ENCODE measurements around the gene LSM3.
A peak's percentile ranks its signal among the peaks of the same experiment; 100 is the strongest.

Gene LSM3

DNA sequence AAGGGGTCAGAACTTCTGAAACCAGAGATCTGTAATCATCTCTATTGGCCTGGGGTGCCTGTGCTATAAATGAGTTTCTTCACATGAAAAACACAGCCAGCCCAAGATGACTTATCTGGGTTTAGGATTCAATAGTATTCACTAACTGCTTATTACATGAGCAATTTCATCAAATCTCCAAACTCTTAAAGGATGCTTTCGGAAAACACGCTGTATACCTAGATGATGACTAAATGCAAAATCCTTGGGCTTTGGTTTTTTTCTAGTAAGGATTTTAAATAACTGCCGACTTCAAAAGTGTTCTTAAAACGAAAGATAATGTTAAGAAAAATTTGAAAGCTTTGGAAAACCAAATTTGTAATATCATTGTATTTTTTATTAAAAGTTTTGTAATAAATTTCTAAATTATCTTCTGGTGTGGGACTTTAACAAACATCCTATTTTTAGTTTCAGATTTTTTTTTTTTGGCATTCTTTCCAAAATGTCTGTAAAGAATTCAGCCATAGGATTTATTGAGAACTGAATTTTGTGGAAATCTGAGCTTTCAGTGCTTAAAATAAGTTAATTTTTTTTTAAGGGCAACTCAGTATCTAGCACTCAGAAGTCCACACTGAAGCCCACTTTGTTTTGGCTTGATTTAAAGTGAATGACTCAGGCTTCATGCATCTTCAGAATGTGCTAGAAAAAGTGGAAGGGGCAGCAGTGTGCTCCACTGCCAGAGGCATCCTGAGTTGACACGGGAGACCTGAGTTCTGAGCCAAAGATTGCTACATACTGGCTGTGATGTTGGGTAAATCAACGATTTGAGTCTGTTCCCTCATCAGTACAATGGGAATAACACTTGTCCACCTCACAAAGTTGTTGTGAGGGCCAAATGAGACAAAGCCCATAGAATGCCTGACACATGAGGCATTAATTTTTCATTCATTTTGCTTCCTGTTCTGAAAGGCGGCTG, 35.1 kb upstream of the LSM3 start:
- peak; percentile 24 for DNase-seq

GRCh38 chr3:14144423-14145075, 34.1 kb upstream of the LSM3 start:
- DNase-seq, result peak; percentile 97

GRCh38 chr3:14145236-14145635, 33.4 kb upstream of the LSM3 start:
- DNase-seq, result no peak

GRCh38 chr3:14145670-14146380, 32.8 kb upstream of the LSM3 start:
- no peak for DNase-seq

DNA sequence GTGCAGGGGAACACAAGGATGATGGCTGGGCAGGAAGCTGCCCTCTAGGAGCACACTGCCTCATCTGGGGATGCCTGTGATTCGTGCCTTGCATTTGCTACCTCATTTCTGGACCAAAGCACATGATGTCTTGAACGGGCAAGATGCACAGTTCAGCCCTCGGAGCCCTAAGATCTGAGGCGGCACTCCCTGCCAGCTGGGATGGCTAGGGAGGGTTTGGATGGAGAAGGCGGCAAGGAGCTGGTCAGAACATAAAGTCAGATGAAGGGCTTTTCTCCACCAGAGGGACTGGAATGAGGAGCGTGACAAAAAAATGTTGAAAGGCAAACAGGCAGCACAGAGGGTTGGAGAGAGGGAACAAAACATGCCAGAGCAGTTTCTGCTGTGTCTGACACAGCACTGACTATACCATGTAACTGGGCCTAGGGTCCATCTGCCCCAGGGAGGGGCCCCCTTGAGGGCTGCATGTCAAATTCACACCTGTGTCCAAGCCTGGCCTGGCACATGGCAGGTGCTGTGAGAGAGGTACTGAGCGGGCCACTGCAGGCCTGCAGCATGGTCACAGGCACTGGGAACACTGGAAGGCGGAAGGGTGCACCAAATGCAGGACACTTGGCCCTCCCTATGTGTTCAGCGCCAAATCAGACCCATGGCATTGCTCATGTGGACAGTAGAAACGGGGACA, 32.1 kb upstream of the LSM3 start:
- no peak for DNase-seq

- DNase-seq, result no peak
Measured at GRCh38 chr3:14147066-14147435, 31.6 kb upstream of the LSM3 start.

DNA sequence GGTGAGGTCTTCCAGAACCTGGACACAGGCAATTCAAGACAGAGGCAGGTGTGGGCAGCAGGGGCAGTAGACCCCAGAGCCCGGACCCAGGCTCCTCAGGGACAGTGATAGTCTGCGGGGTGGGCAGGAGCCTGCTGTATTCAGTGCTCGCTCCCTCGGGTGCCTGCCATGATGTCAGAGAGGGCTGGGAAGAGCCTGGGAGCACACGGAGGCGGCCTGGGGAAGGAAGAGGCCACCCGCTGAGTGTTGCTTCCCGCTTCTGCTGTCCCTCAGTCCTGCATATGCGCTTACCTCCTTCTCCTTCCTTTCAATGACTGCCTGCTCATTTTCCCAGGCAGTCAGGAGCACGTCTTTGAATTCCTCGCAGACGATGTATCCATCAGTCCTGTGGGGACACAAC, 31.0 kb upstream of the LSM3 start:
- no peak for DNase-seq

DNA sequence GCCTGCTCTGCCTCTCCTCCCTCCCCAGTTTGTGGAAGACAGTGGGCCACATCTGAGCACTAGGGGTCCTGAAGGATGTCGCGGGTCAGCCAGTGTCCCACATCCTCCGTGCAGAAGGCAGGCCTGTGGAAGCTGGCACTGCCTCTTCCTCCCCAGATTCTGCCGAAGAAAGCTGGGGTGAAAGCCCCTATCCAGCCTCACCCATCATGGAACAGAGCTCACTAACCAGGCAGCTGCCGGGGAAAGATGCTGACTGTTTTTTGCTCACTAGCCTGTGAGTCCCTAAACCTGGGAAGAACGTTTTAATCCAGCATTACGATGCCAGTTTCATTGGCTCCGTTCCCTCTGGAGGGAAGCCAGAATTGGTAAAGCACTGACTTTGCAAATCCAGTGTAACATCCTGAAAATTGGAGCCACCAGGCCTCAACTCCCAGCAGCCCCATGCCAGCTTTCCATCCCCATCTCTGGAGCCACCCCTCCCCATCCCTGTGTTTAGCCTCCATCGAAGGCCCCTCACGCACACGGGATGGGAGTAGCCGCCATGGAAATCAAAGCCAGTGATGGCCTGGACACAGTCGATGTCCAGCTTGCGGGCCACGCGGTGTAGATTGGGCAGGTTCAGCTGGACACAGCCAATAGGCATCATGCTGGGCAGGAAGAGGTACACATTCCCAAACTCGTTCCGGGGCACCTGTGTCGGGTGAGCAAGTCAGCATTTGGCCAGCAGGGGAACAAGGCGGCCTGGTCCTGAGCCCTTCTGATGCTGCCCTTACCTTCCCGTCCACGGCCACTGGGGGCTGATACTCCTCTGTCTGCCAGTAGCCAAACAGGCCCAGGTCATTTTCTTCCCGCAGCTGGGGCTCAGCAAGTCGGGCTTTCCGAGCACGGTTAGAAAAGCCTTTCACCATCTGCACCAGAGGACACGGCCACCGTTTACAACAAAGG, 30.3 kb upstream of the LSM3 start:
- DNase-seq, result peak; percentile 23

DNA sequence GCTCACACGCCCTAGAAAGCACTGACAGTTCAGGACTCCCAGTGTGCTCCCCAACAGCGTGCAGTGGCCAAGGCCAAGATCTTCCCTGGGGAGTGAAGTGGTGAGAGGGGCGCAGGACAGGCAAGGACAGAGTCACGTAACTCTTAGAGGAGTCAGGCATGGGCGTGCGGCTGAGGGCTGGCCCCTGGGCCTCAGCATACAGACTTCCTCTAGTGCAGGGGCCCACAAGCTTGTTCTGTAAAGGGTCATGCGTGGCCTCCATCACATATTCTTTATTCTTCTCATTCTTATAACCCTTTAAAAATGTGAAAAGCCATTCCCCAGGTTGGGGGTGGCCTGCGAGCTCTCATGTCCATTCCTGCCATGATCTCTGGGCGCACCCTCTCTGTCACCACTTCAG, 28.5 kb upstream of the LSM3 start:
- DNase-seq, result no peak

DNA sequence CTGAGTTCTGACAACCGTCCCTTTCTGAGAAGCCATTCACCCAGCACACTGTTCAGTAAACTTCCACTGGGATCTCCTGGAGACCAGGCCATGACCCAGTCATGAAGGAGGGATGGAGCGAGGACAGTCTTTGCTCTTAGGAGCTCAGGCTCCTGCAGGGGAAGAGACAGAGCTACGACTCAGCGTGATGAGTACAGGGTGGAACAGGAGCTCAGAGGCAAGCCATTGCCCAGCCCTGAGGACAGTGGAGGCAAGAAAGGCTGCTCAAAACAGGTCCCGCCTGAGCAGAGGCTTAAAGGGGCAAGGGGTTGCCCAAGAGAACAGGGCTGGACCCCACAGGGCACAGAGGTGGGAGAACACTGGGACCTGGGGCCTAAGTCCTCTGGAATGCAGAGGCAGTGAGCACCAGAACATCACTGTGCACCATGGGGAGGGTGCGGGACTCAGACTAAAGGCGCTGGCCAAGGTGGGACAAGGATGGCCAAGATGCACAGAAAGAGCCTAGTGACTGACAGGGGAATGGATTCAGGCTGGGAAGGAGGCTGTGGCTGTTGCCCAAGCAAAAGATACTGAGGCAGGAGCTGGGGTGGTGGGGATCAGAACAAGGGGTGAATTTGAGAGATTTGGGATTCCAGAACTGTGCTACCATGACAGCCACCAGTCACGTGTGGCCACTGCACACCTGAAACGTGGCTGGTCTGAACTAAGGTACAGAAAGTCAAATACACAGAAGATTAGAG, 28.0 kb upstream of the LSM3 start:
- no peak for DNase-seq

DNA sequence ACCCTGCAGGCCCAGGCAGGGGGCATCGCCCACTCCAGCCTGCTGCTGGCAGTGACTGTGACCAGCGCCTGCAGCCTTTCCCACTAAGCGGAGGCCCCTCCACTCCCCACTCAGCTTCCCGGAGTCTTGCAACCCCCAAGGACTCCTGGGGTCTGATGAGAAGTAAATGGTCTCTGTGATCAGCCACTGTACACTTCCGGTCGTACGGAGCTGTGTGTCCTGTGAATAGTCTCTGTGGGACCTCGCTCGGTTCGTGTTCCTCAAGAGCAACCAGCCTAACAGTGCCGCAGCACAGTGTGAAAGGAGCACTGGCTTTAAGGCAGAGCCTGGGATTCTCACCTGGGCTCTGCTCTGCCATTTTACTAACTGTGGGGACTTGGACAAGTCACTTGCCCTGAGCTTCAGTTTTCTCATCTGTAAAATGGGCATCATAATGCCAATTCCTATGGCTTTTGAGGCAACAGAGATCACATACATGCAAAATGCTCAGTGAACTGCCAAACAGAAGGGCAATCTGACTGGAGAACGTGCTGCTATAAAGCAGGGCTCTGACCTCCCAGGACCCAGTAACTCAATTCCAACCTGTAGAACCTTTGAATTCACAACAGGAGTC, 27.0 kb upstream of the LSM3 start:
- no peak for DNase-seq

- DNase-seq, result peak; percentile 61
Measured at GRCh38 chr3:14152233-14152962, 26.2 kb upstream of the LSM3 start.

DNA sequence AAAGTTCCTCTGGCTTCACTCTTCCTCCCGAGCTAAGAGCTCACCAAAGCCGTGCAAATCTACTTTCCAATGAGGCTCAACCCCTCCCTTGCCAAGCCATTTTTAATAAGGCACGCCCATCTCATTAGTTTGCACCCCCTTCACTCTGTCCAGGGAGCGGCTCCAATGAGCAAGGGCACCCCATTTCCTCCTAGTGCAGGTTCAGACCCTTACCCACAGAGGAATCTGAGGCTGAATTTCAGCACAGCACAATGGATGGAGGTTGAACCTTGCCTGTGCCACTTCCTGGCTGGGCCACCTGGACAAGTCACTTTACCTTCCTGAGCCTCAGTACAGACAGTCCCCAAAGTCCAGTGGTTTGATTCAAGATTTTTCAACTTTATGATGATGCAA, 25.7 kb upstream of the LSM3 start:
- DNase-seq, result no peak

DNA sequence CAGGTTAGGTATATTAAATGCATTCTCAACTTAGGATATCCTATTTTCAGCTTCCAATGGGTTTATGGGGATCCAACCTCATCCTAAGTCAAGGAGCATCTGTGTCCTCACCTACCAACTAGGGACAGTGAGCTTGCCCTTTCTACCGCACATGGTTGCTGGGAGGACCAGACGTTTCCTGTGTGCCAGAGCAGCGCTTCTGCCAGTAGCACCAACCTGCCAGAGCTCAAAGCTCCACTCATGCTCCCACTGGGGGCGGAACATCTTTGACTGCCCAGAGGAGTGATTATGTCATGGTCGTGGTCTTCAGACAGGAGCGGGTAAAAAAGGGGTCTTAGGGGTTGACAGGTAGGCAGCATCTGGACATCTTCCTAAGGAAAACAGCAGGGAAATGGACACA, 25.0 kb upstream of the LSM3 start:
- DNase-seq, result no peak

- no peak for DNase-seq
Measured at GRCh38 chr3:14154276-14154675, 24.3 kb upstream of the LSM3 start.

DNA sequence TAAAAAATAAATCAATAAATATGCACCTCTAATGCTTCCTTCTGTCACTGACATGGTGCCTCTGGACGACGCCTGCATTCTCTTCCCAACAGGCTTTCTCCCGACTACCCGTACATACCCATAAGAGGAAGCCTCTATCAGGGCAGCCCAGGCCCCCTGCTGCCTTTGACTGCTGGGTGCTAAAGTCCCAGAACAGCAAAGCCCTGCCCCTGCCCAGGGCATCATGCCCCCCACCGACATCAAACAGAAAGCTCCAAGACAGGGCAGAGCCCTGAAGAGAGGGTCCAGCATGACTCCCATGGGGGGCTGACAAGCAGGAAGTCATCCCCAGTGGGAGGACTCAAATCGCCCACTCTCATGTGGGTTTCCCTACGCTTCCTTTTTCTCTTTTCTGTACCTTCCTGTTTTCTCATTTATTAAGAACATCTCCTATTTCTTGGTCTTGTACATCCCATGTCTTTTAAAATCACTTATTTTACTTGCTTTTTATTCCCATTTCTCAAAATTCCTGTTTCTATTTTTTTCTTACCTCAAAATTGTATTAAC, 23.6 kb upstream of the LSM3 start:
- DNase-seq, result no peak

GRCh38 chr3:14156201-14156600, 22.4 kb upstream of the LSM3 start:
- DNase-seq, result no peak

DNA sequence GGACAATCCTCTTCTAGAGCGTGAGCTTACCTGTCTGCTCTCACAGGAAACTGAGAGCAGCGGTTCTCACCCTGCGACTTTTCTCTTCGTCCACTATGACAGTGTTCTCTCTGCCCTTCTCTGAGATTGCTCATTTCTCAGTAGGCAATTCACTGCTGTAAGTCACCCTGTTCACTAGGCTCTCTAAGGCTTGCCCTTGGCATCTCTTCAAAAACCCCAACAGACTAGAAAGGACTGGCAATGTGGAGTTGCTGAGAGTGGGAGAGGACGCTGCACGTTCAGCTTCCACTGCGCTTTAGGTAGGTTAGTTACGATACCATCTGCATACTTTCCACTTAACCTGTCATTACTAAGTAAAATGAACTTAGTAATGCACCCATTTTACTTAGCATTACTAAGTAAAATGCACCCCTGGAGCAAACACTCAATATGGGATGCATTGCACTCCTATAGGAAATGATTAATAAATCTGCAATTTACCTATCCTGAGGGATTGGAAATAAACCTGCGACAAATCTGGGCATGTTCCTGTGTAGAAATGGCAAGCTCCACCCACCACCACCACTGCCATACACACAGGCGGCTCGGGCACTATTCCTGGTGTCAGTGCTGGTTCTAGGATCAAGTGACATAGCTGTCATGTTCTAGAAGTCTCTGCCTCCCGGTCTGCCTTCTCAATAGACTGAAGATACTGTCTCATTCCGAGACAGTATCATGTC, 21.6 kb upstream of the LSM3 start:
- DNase-seq, result no peak

DNA sequence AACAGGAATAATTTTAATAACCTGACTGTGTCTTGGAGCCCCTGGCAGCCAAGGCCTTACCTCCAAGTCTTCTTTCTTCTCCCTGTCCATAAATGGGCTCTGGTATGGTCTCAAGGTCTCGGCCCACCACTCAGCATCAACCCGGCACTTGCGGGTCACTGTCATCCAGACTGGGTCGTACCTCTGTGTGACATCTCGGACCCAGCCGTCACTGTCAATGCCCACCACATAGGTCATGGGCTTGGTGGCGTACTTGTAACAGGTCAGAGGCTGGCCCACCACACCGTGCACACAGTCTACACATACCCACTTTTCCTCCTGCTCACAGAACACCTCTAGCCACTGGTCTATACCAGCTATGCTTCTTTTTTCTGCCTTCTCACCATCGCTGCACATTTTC, 20.7 kb upstream of the LSM3 start:
- no peak for DNase-seq
